GM12892 (cell line): Measurements from ENCODE around the gene MGAT4A.

Source experiments
- POLR2A ChIP-seq: IDR thresholded peaks from 2 replicates; pipeline ENCODE4 v1.6.1; 2011; ENCODE audit warnings: low read depth, low read length, control low read depth
- TAF1 ChIP-seq: IDR thresholded peaks from 2 replicates; pipeline ENCODE4 v1.6.1; 2011; ENCODE audit warnings: low read depth, mild to moderate bottlenecking, control low read depth, low read length, borderline replicate concordance

GRCh38 chr2:98777710-98778109 lies 46.8 kb upstream of the MGAT4A start:
- TF ChIP-seq POLR2A (no peak), TAF1 (no peak)
